Colonic mucosa (tissue), 4 donors: ENCODE measurements around the gene FAM217B. TPM values are rescaled to one million over a fixed set of nuclear protein-coding genes. Genes with fewer than 3 reads are reported as not detected.

Source experiments
- DNase-seq: peaks from one replicate; pipeline ENCODE4 v3.0.0-alpha.2; 2020
- H3K27ac ChIP-seq: fragments of 200-600 bp; one replicate; pipeline ENCODE4 v1.8.0; 2021
- H3K27me3 ChIP-seq: fragments of 200-600 bp; one replicate; pipeline ENCODE4 v1.8.0; 2021
- H3K36me3 ChIP-seq: fragments of 200-600 bp; one replicate; pipeline ENCODE4 v1.8.0; 2021
- H3K4me1 ChIP-seq: fragments of 200-600 bp; one replicate; pipeline ENCODE4 v1.8.0; 2021; ENCODE audit warnings: mild to moderate bottlenecking
- H3K4me3 ChIP-seq: fragments of 200-600 bp; one replicate; pipeline ENCODE4 v1.8.0; 2021
- H3K9ac ChIP-seq, 2 donors: one replicate each; pipeline ENCODE4 v1.7.0; 2013; ENCODE audit warnings: control low read depth in 2 of 2, low read depth in 2 of 2, low read length in 2 of 2
- H3K9me3 ChIP-seq: fragments of 200-600 bp; one replicate; pipeline ENCODE4 v1.8.0; 2021
- intact Hi-C: fragments of 100-400 bp; cut with DNase I; formaldehyde crosslinking; loops from one replicate; pipeline ENCODE4 v1.14.1; 2022
- total RNA-seq, 2 donors: library from RNA; stranded (reverse); fragmentation: NEBNext Ultra II Directional in 1 of 2; extraction: Animal tissue kit (Norgen Biotek cat#: 25700) in 1 of 2; gene quantifications; one replicate each; pipeline ENCODE4 v1.2.1, GENCODE V29; 2021
- TF ChIP-seq, protein P1 (sequence below): fragments of 200-600 bp; IDR thresholded peaks from one replicate; pipeline ENCODE4 v1.8.0; 2022; ENCODE audit warnings: antibody characterized with exemption, mild to moderate bottlenecking
- donor health status: healthy.
- donor health status: DM: no; HTN: no; CAD: no.
- donor health status: DM: no; HTN: no; CAD: no.

Gene FAM217B, protein sequence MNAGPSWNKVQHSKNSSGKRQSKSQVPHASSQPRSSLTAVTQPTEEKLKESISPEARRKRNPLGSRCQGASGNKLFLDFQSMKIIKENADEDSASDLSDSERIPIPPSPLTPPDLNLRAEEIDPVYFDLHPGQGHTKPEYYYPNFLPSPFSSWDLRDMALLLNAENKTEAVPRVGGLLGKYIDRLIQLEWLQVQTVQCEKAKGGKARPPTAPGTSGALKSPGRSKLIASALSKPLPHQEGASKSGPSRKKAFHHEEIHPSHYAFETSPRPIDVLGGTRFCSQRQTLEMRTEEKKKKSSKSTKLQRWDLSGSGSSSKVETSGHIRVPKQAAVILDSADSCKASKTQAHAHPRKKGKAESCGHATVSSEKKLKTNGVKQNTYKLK
- 10 to 100 TPM in 1 of 2 donors, 1 to 10 TPM in 1; 5.5 to 11.2 TPM for total RNA-seq

DNA sequence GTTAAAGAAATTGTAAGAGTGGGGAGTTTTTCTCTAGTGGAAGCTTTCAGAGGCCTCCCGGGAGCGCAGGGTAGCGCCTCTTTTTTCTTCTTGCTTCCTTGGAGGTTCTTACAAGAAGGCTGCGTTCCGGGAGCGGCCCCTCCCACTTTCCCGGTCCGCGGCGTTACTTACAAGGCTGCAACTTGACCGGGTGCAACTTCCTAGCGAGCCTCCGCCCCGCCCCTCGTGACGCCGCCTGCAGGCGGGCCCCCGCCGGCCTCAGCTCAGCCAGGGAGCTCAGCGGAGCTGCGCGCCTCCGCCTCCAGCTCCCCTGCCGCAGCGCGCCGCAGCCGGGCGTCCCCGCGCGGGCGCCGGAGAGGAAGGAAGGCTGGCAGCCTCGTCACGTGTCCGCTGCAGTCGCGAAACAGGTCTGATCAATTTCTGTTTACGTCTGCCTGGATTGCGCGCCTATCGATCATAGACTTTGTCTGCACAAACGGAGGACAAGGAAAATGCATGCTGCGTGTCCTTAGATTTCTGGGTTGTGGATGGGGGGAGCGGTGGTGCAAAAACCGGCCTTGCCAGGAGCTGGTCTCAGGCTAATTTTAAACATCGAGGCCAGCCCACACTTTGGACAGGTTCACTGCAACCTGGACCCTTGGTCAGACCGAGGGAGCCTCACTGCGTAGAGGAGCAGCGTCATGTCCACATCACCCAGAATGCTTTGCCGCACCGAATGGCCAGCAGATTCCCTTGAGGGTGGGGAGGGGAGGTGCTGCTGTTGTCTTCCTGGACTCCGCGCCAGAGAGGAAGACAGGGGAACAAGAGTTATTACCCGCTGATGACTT, at the start of gene FAM217B, which contains the start of gene PPP1R3D:
Gene FAM217B (plus strand): TSS at position 261 of the 827 bp plus-strand sequence. CDS start 3,555 bp downstream, outside the sequence.
Gene PPP1R3D (minus strand): TSS at position 177 of the 827 bp plus-strand sequence. CDS start 374 bp downstream, outside the sequence.
- peaks cover 8% of the 10 kb centered on the region for H3K4me1 ChIP-seq
- intact Hi-C loops = no loop called here
- H3K27me3 ChIP-seq = no peaks in the 10 kb centered on the region
- H3K9ac ChIP-seq = peak within 1 kb of the TSS; percentile 86 to 92
- TF ChIP-seq, protein P1, sequence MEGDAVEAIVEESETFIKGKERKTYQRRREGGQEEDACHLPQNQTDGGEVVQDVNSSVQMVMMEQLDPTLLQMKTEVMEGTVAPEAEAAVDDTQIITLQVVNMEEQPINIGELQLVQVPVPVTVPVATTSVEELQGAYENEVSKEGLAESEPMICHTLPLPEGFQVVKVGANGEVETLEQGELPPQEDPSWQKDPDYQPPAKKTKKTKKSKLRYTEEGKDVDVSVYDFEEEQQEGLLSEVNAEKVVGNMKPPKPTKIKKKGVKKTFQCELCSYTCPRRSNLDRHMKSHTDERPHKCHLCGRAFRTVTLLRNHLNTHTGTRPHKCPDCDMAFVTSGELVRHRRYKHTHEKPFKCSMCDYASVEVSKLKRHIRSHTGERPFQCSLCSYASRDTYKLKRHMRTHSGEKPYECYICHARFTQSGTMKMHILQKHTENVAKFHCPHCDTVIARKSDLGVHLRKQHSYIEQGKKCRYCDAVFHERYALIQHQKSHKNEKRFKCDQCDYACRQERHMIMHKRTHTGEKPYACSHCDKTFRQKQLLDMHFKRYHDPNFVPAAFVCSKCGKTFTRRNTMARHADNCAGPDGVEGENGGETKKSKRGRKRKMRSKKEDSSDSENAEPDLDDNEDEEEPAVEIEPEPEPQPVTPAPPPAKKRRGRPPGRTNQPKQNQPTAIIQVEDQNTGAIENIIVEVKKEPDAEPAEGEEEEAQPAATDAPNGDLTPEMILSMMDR = no peak
- DNase-seq = peak; percentile 98
- no peaks in the 10 kb centered on the region for H3K36me3 ChIP-seq
- no peaks in the 10 kb centered on the region for H3K9me3 ChIP-seq
- H3K27ac ChIP-seq = peak within 1 kb of the TSS; percentile 98
- H3K4me3 ChIP-seq = peak within 1 kb of the TSS; percentile 73

DNA sequence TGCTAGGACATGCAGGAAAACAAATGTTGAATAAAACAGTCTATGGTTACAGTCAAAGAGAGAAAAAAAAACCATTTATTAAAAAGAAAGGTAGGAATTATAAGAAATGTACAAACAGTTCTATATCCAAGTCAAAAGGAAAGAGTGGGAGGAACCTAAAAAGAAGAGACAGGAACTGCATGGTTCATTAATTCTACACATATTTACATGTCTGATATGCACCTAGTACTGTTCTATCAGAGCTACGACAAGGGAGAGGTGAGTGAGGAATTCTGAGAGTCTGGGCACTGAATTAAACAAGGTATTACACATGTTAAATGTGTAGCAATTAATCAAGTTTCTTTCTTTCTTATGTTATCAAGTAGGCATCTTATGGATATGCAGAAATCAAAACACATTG, 48.6 kb upstream of the FAM217B start:
- H3K4me3 ChIP-seq = no peak overlapping the region
- H3K9ac ChIP-seq = no peak overlapping the region
- no peaks in the 10 kb centered on the region for H3K27me3 ChIP-seq
- H3K9me3 ChIP-seq = no peaks in the 10 kb centered on the region
- H3K36me3 ChIP-seq = no peaks in the 10 kb centered on the region
- intact Hi-C loops = no loop called here
- H3K4me1 ChIP-seq = no peaks in the 10 kb centered on the region
- no peak overlapping the region for H3K27ac ChIP-seq
- TF ChIP-seq, protein P1 = no peak
- no peak for DNase-seq

DNA sequence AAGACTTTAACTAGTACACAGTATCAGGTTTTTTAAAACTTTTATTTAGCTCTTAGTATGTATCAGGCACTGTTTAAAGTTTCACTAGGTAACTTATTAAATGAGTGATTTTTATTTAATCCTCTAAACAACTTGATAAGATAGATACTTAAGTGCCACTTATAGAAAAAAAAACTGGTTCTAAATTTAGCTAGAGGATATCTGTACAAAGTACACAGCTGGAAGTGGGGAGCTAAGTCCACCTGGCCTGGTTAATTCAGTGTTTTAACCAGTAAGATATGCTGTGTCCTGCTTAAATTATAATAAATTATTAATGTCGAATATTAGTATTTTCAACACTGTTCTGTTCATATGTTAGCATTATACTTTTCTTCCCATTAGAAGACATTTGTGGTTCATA, 44.3 kb upstream of the FAM217B start:
- no peak overlapping the region for H3K9ac ChIP-seq
- no peaks in the 10 kb centered on the region for H3K4me1 ChIP-seq
- no peaks in the 10 kb centered on the region for H3K27me3 ChIP-seq
- H3K9me3 ChIP-seq = no peaks in the 10 kb centered on the region
- H3K36me3 ChIP-seq = no peaks in the 10 kb centered on the region
- H3K27ac ChIP-seq = no peak overlapping the region
- TF ChIP-seq, protein P1 = no peak
- DNase-seq = no peak
- intact Hi-C loops = no loop called here
- no peak overlapping the region for H3K4me3 ChIP-seq

DNA sequence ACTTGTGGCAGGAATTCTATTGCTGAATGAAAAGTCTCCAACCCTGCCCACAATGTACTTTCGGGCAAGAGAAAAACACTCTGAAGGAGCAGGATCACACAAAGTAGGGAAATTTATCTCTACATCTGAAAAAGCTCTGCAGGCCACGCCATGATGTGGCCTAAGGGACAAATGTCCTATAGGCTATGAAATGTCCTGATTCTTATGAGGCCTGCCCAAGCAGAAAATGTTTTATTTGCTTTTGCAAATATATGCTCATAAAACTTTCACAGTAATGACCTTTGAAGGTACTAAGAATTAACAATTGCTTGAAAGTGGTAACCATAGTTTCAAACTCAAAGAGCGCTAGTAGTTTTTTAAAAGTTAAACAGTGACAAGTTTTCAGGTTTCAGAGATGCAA, 37.7 kb upstream of the FAM217B start:
- DNase-seq = no peak
- no peak overlapping the region for H3K27ac ChIP-seq

DNA sequence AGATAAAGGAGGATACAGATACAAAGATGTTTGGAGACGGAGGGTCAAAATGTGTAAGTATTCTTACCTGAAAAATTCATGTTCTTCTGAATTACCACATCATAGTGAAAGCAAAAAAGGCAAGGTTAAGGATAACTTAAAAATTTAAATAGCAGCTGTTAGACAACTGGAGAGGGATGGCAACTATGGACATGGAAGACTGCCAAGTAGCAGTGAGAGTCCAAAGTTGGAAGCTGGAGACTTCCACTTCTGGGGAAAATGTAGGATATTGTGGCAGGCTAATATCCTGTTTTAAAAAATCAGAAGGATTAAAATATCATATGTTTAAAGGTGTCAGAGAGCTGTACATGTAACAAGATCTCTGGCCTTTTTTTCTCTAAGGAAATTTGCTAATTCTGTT, 36.6 kb upstream of the FAM217B start:
- DNase-seq = no peak
- Histone ChIP-seq H3K27ac (no peak overlapping the region), H3K27me3 (no peaks in the 10 kb centered on the region), H3K9ac (no peak overlapping the region), H3K9me3 (no peaks in the 10 kb centered on the region), H3K4me1 (no peaks in the 10 kb centered on the region), H3K4me3 (no peak overlapping the region), H3K36me3 (no peaks in the 10 kb centered on the region)
- TF ChIP-seq, protein P1 = no peak
- intact Hi-C loops = no loop called here

More for the DNA sequence above, 37.7 kb upstream of the FAM217B start:
- H3K4me1 ChIP-seq = no peaks in the 10 kb centered on the region
- no peak overlapping the region for H3K4me3 ChIP-seq
- no peaks in the 10 kb centered on the region for H3K36me3 ChIP-seq
- no peak overlapping the region for H3K9ac ChIP-seq
- TF ChIP-seq, protein P1 = no peak
- no peaks in the 10 kb centered on the region for H3K27me3 ChIP-seq
- no peaks in the 10 kb centered on the region for H3K9me3 ChIP-seq
- intact Hi-C loops = no loop called here
